ENCODE data around the gene FAM13B.

DNA sequence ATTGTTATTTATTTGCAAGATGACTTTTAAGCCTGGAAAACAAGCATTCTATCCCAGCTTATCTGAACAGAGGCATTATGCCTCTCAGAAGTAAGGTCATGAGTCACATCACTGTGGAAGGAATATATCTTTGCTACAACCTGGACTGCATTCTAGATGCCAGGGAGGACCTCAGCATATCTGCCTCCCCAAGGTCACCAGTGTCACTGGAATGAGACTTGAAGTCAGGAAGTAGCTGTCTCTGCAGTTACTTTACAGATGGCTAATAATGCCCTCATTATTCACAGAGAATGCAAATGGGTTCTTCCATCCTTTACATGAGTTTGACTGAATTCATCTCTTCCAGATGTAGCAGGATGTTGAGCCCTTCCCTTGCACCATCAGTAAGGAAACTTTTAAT is 4.4 kb upstream of the FAM13B start:
- TF ChIP-seq POLR2A (IDR thresholded peaks at IDR 0.05): no peak
- TF ChIP-seq, protein P1, sequence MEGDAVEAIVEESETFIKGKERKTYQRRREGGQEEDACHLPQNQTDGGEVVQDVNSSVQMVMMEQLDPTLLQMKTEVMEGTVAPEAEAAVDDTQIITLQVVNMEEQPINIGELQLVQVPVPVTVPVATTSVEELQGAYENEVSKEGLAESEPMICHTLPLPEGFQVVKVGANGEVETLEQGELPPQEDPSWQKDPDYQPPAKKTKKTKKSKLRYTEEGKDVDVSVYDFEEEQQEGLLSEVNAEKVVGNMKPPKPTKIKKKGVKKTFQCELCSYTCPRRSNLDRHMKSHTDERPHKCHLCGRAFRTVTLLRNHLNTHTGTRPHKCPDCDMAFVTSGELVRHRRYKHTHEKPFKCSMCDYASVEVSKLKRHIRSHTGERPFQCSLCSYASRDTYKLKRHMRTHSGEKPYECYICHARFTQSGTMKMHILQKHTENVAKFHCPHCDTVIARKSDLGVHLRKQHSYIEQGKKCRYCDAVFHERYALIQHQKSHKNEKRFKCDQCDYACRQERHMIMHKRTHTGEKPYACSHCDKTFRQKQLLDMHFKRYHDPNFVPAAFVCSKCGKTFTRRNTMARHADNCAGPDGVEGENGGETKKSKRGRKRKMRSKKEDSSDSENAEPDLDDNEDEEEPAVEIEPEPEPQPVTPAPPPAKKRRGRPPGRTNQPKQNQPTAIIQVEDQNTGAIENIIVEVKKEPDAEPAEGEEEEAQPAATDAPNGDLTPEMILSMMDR (IDR thresholded peaks at IDR 0.05): no peak
